Spinal cord (tissue), 10 donors: ENCODE results near the gene DYNC1I2. TPM values are rescaled to one million over a fixed set of nuclear protein-coding genes. Genes with fewer than 3 reads are reported as not detected.

Source experiments
- DNase-seq, 6 donors: peaks; one replicate each; pipeline versions ENCODE4 v3.0.0 to v3.0.0-alpha.2; 2013 to 2015; ENCODE audit warnings: low spot score in 6 of 6, low read depth in 4 of 6
- H3K27ac ChIP-seq: one replicate; pipeline ENCODE4 v1.5.1; 2013; ENCODE audit warnings: low read depth, low read length, control low read depth
- H3K27me3 ChIP-seq: one replicate; pipeline ENCODE4 v1.6.1; 2013; ENCODE audit warnings: low read length; ENCODE audit not compliant: control insufficient read depth, insufficient read depth
- H3K36me3 ChIP-seq: one replicate; pipeline ENCODE4 v1.6.1; 2013; ENCODE audit warnings: low read length; ENCODE audit not compliant: control insufficient read depth, insufficient read depth
- H3K4me1 ChIP-seq: one replicate; pipeline ENCODE4 v1.6.1; 2013; ENCODE audit warnings: low read length; ENCODE audit not compliant: control insufficient read depth, insufficient read depth
- H3K4me3 ChIP-seq: one replicate; pipeline ENCODE4 v1.5.1; 2013; ENCODE audit warnings: low read depth, low read length, control low read depth
- H3K9me3 ChIP-seq: one replicate; pipeline ENCODE4 v1.6.1; 2013; ENCODE audit warnings: low read length; ENCODE audit not compliant: control insufficient read depth, insufficient read depth
- WGBS: methylation state at CpG from one replicate; pipeline ENCODE4 v1.1.5; 2013; ENCODE audit warnings: missing lambda C conversion rate; ENCODE audit not compliant: insufficient coverage; 5-methylcytosine and 5-hydroxymethylcytosine counted together
- polyA plus RNA-seq, 2 donors: library from polyadenylated mRNA; unstranded; fragments of 120-200 nt; gene quantifications; one replicate each; pipeline ENCODE4 v1.2.1, GENCODE V29; 2013; ENCODE audit not compliant: insufficient read length in 2 of 2
- total RNA-seq, 2 donors: library from RNA; depleted of rRNA in 1 of 2; stranded (reverse); fragments of 120-200 nt in 1 of 2; fragments of >200 nt in 1 of 2; gene quantifications; one replicate each; pipeline versions ENCODE4 v1.2.3 to v1.2.4, GENCODE V29; 2013 to 2014
- donor health status: healthy.

Gene DYNC1I2
- total and polyA plus RNA-seq, 4 donors, result 127 to 209 (median 194) TPM

GRCh38 chr2:171709011-171709685 lies 21.9 kb downstream of the DYNC1I2 start:
- H3K4me3 ChIP-seq, result no peak overlapping the region
- H3K4me1 ChIP-seq, result no peaks in the 10 kb centered on the region
- H3K9me3 ChIP-seq, result no peaks in the 10 kb centered on the region
- 100% methylated on average over 1 of the region's 3 CpGs for WGBS
- DNase-seq, result no peak
- H3K27ac ChIP-seq, result no peak overlapping the region
- peaks cover 8% of the 10 kb centered on the region for H3K36me3 ChIP-seq
- no peaks in the 10 kb centered on the region for H3K27me3 ChIP-seq

GRCh38 chr2:171711351-171711750 lies 24.1 kb downstream of the DYNC1I2 start:
- H3K36me3 ChIP-seq, result peaks cover 8% of the 10 kb centered on the region
- H3K27ac ChIP-seq, result no peak overlapping the region
- no peaks in the 10 kb centered on the region for H3K4me1 ChIP-seq
- H3K9me3 ChIP-seq, result no peaks in the 10 kb centered on the region
- H3K4me3 ChIP-seq, result no peak overlapping the region
- no peaks in the 10 kb centered on the region for H3K27me3 ChIP-seq
- DNase-seq, result no peak

GRCh38 chr2:171712051-171712450 lies 24.8 kb downstream of the DYNC1I2 start:
- no peak overlapping the region for H3K27ac ChIP-seq
- H3K27me3 ChIP-seq, result no peaks in the 10 kb centered on the region
- no CpG with 5 or more reads among the region's 2 CpGs for WGBS
- peaks cover 12% of the 10 kb centered on the region for H3K36me3 ChIP-seq
- no peaks in the 10 kb centered on the region for H3K4me1 ChIP-seq
- DNase-seq, result no peak
- no peak overlapping the region for H3K4me3 ChIP-seq
- no peaks in the 10 kb centered on the region for H3K9me3 ChIP-seq

GRCh38 chr2:171718720-171719119 lies 31.5 kb downstream of the DYNC1I2 start:
- Histone ChIP-seq H3K36me3 (peaks cover 14% of the 10 kb centered on the region), H3K4me1 (no peaks in the 10 kb centered on the region), H3K9me3 (no peaks in the 10 kb centered on the region), H3K4me3 (no peak overlapping the region), H3K27me3 (no peaks in the 10 kb centered on the region), H3K27ac (no peak overlapping the region)
- WGBS, result 100% methylated on average over 1 of the region's 4 CpGs
- DNase-seq, result no peak

- Histone ChIP-seq H3K27ac (no peak overlapping the region), H3K4me1 (peaks cover 3% of the 10 kb centered on the region), H3K27me3 (no peaks in the 10 kb centered on the region), H3K9me3 (no peaks in the 10 kb centered on the region), H3K4me3 (no peak overlapping the region), H3K36me3 (peaks cover 14% of the 10 kb centered on the region)
- 79% methylated on average over 2 of the region's 3 CpGs for WGBS
- DNase-seq, result peak in 1 of 6 donors; percentile 63
Observed at GRCh38 chr2:171719660-171720059, 32.4 kb downstream of the DYNC1I2 start.

GRCh38 chr2:171723716-171724683 lies 36.7 kb downstream of the DYNC1I2 start:
- 40% methylated on average over 2 of the region's 12 CpGs for WGBS
- Histone ChIP-seq H3K4me3 (no peak overlapping the region), H3K27me3 (no peaks in the 10 kb centered on the region), H3K9me3 (no peaks in the 10 kb centered on the region), H3K4me1 (peaks cover 3% of the 10 kb centered on the region), H3K27ac (no peak overlapping the region), H3K36me3 (peaks cover 1% of the 10 kb centered on the region)
- DNase-seq, result peak; percentile 17 to 94 (median 36)

- Histone ChIP-seq H3K4me3 (no peak overlapping the region), H3K9me3 (no peaks in the 10 kb centered on the region), H3K27me3 (no peaks in the 10 kb centered on the region), H3K4me1 (peaks cover 3% of the 10 kb centered on the region), H3K27ac (no peak overlapping the region), H3K36me3 (peaks cover 7% of the 10 kb centered on the region)
- no peak for DNase-seq
- no CpG with 5 or more reads among the region's 1 CpG for WGBS
Observed at GRCh38 chr2:171726847-171727450, 39.7 kb downstream of the DYNC1I2 start.

GRCh38 chr2:171728989-171729951 lies 42.0 kb downstream of the DYNC1I2 start:
- no CpG with 5 or more reads among the region's 3 CpGs for WGBS

GRCh38 chr2:171729952-171730317 lies 42.7 kb downstream of the DYNC1I2 start:
- Histone ChIP-seq H3K4me1 (no peaks in the 10 kb centered on the region), H3K27ac (no peak overlapping the region), H3K27me3 (no peaks in the 10 kb centered on the region), H3K36me3 (peaks cover 10% of the 10 kb centered on the region), H3K9me3 (no peaks in the 10 kb centered on the region), H3K4me3 (no peak overlapping the region)
- no CpG with 5 or more reads among the region's 3 CpGs for WGBS
- no peak for DNase-seq

More at GRCh38 chr2:171728989-171729951, 42.0 kb downstream of the DYNC1I2 start:
- peaks cover 10% of the 10 kb centered on the region for H3K36me3 ChIP-seq
- no peak overlapping the region for H3K4me3 ChIP-seq
- H3K27ac ChIP-seq, result no peak overlapping the region
- H3K4me1 ChIP-seq, result peaks cover 2% of the 10 kb centered on the region
- H3K9me3 ChIP-seq, result no peaks in the 10 kb centered on the region
- H3K27me3 ChIP-seq, result no peaks in the 10 kb centered on the region
- no peak for DNase-seq
